DND-41 (cell line): ENCODE data around the gene COL25A1.

Experiments used
- ATAC-seq: fragments of 200-7000 bp; cut with Tn5 transposase; 3 replicates; pipeline ENCODE4 v1.9.1; 2021; ENCODE audit warnings: low read depth; ENCODE audit not compliant: insufficient read depth
- DNase-seq: peaks from one replicate; pipeline ENCODE4 v3.0.0-alpha.2; 2020
- H2AFZ ChIP-seq: 2 replicates; pipeline ENCODE4 v1.6.0; 2012; ENCODE audit warnings: low read depth, low read length
- H3K27ac ChIP-seq: 2 replicates; pipeline ENCODE4 v1.5.1; 2012; ENCODE audit warnings: low read length, inconsistent platforms
- H3K27me3 ChIP-seq: fragments of 200-600 bp; sonication (generic); 2 replicates; pipeline ENCODE4 v1.6.0; 2012; ENCODE audit warnings: low read length, mild to moderate bottlenecking, inconsistent platforms; ENCODE audit not compliant: insufficient read depth, poor library complexity
- H3K36me3 ChIP-seq: 2 replicates; pipeline ENCODE4 v1.5.1; 2012; ENCODE audit warnings: low read length, inconsistent platforms; ENCODE audit not compliant: insufficient read depth
- H3K4me1 ChIP-seq: 2 replicates; pipeline ENCODE4 v1.5.1; 2012; ENCODE audit warnings: mild to moderate bottlenecking, low read length; ENCODE audit not compliant: insufficient read depth
- H3K4me2 ChIP-seq: 2 replicates; pipeline ENCODE4 v1.6.0; 2012; ENCODE audit warnings: mild to moderate bottlenecking, moderate library complexity, low read length, inconsistent platforms; ENCODE audit not compliant: insufficient read depth
- H3K4me3 ChIP-seq, 2 experiments: fragments of 200-600 bp in 1 of 2; shearing (Covaris generic) in 1 of 2; 2 replicates each; pipeline ENCODE4 v1.5.1; 2012 to 2016; ENCODE audit warnings: inconsistent platforms in 2 of 2, low read length in 2 of 2, mild to moderate bottlenecking in 2 of 2, low read depth in 1 of 2, moderate library complexity in 1 of 2
- H3K79me2 ChIP-seq: 2 replicates; pipeline ENCODE4 v1.6.0; 2012; ENCODE audit warnings: low read length, inconsistent platforms; ENCODE audit not compliant: insufficient read depth
- H3K9ac ChIP-seq: 2 replicates; pipeline ENCODE4 v1.6.0; 2012; ENCODE audit warnings: low read depth, mild to moderate bottlenecking, inconsistent platforms, low read length, moderate library complexity
- H3K9me3 ChIP-seq: 2 replicates; pipeline ENCODE4 v1.5.1; 2012; ENCODE audit warnings: low read length, moderate library complexity, mild to moderate bottlenecking, inconsistent platforms; ENCODE audit not compliant: insufficient read depth, severe bottlenecking
- H4K20me1 ChIP-seq: 2 replicates; pipeline ENCODE4 v1.6.0; 2012; ENCODE audit warnings: low read length; ENCODE audit not compliant: insufficient read depth
- CTCF ChIP-seq: IDR thresholded peaks from 2 replicates; pipeline ENCODE4 v1.5.1; 2012; ENCODE audit warnings: borderline replicate concordance, low read length, moderate library complexity, mild to moderate bottlenecking; ENCODE audit not compliant: poor library complexity, severe bottlenecking; ENCODE audit errors: extremely low read depth
- EZH2 ChIP-seq: IDR thresholded peaks from 3 replicates; pipeline ENCODE4 v1.6.1; 2012; ENCODE audit warnings: borderline replicate concordance, low read depth, mild to moderate bottlenecking, moderate library complexity, low read length, inconsistent platforms; ENCODE audit not compliant: severe bottlenecking

Gene COL25A1

GRCh38 chr4:109235683-109236082 lies 66.8 kb downstream of the COL25A1 start:
- H3K9me3 ChIP-seq = no peaks in the 10 kb centered on the region
- no peaks in the 10 kb centered on the region for H3K4me1 ChIP-seq
- no peak overlapping the region for H3K9ac ChIP-seq
- ATAC-seq = no peak
- no peak overlapping the region for H3K4me2 ChIP-seq
- H3K36me3 ChIP-seq = no peaks in the 10 kb centered on the region
- DNase-seq = no peak
- H4K20me1 ChIP-seq = no peaks in the 10 kb centered on the region
- H3K27ac ChIP-seq = no peak overlapping the region
- no peaks in the 10 kb centered on the region for H3K79me2 ChIP-seq
- H2AFZ ChIP-seq = no peak overlapping the region
- no peak overlapping the region for H3K4me3 ChIP-seq
- no peaks in the 10 kb centered on the region for H3K27me3 ChIP-seq
- no peak for TF ChIP-seq CTCF
- no peak for TF ChIP-seq EZH2

GRCh38 chr4:109234596-109234995 lies 67.9 kb downstream of the COL25A1 start:
- no peaks in the 10 kb centered on the region for H3K4me1 ChIP-seq
- ATAC-seq (no peak), DNase-seq (no peak)
- H3K4me2 ChIP-seq = no peak overlapping the region
- no peak overlapping the region for H3K4me3 ChIP-seq
- no peak overlapping the region for H3K9ac ChIP-seq
- no peak overlapping the region for H2AFZ ChIP-seq
- H4K20me1 ChIP-seq = no peaks in the 10 kb centered on the region
- no peaks in the 10 kb centered on the region for H3K27me3 ChIP-seq
- no peaks in the 10 kb centered on the region for H3K36me3 ChIP-seq
- H3K9me3 ChIP-seq = no peaks in the 10 kb centered on the region
- TF ChIP-seq CTCF = no peak
- TF ChIP-seq EZH2 = no peak
- no peak overlapping the region for H3K27ac ChIP-seq
- no peaks in the 10 kb centered on the region for H3K79me2 ChIP-seq

GRCh38 chr4:109233570-109233969 lies 68.9 kb downstream of the COL25A1 start:
- H3K79me2 ChIP-seq = no peaks in the 10 kb centered on the region
- TF ChIP-seq EZH2 (no peak), CTCF (no peak)
- H3K9me3 ChIP-seq = no peaks in the 10 kb centered on the region
- H3K4me1 ChIP-seq = no peaks in the 10 kb centered on the region
- no peak overlapping the region for H3K27ac ChIP-seq
- no peaks in the 10 kb centered on the region for H3K36me3 ChIP-seq
- H3K9ac ChIP-seq = no peak overlapping the region
- H3K4me3 ChIP-seq = no peak overlapping the region
- DNase-seq (no peak), ATAC-seq (no peak)
- no peaks in the 10 kb centered on the region for H4K20me1 ChIP-seq
- no peaks in the 10 kb centered on the region for H3K27me3 ChIP-seq
- H2AFZ ChIP-seq = no peak overlapping the region
- H3K4me2 ChIP-seq = no peak overlapping the region

- H3K79me2 ChIP-seq = no peaks in the 10 kb centered on the region
- DNase-seq = no peak
- no peak overlapping the region for H3K4me2 ChIP-seq
- no peak overlapping the region for H3K27ac ChIP-seq
- TF ChIP-seq EZH2 = no peak
- TF ChIP-seq CTCF = no peak
- H3K9ac ChIP-seq = no peak overlapping the region
- H3K36me3 ChIP-seq = no peaks in the 10 kb centered on the region
- no peak for ATAC-seq
- H3K4me3 ChIP-seq = no peak overlapping the region
- no peaks in the 10 kb centered on the region for H4K20me1 ChIP-seq
- H3K27me3 ChIP-seq = no peaks in the 10 kb centered on the region
- H3K9me3 ChIP-seq = no peaks in the 10 kb centered on the region
- H3K4me1 ChIP-seq = no peaks in the 10 kb centered on the region
- H2AFZ ChIP-seq = no peak overlapping the region
Observed at GRCh38 chr4:109232681-109233080, 69.8 kb downstream of the COL25A1 start.
